OCI-LY1 (cell line): ENCODE measurements around the gene EXOC6.

Source experiments
- H2AFZ ChIP-seq: fragments of 200-600 bp; sonication (generic), shearing (Covaris generic); 2 replicates; pipeline ENCODE4 v1.6.0; 2014; ENCODE audit warnings: antibody characterized with exemption, mild to moderate bottlenecking, low read length
- H3F3A ChIP-seq: fragments of 200-600 bp; sonication (generic), shearing (Covaris generic); 2 replicates; pipeline ENCODE4 v1.6.0; 2014; ENCODE audit warnings: mild to moderate bottlenecking, antibody characterized with exemption, low read length, moderate library complexity; ENCODE audit not compliant: insufficient read depth
- H3K27ac ChIP-seq: fragments of 200-600 bp; sonication (generic); 2 replicates; pipeline ENCODE4 v1.5.1; 2014; ENCODE audit warnings: low read length, mixed run types, mild to moderate bottlenecking, low read depth; ENCODE audit not compliant: poor library complexity, severe bottlenecking
- H3K27me3 ChIP-seq: fragments of 200-600 bp; sonication (generic); 2 replicates; pipeline ENCODE4 v1.6.0; 2014; ENCODE audit warnings: antibody characterized with exemption, mild to moderate bottlenecking, low read length, moderate library complexity; ENCODE audit not compliant: insufficient read depth
- H3K36me3 ChIP-seq: fragments of 200-600 bp; sonication (generic); 2 replicates; pipeline ENCODE4 v1.6.1; 2014; ENCODE audit warnings: mild to moderate bottlenecking, antibody characterized with exemption, low read length, moderate library complexity, mixed read lengths; ENCODE audit not compliant: insufficient read depth
- H3K4me1 ChIP-seq: fragments of 200-600 bp; sonication (generic); 2 replicates; pipeline ENCODE4 v1.5.1; 2014; ENCODE audit warnings: mild to moderate bottlenecking, low read length, moderate library complexity; ENCODE audit not compliant: insufficient read depth, severe bottlenecking
- H3K4me2 ChIP-seq: fragments of 200-600 bp; sonication (generic), shearing (Covaris generic); 2 replicates; pipeline ENCODE4 v1.6.1; 2014; ENCODE audit warnings: low read length
- H3K4me3 ChIP-seq: fragments of 200-600 bp; sonication (generic); 2 replicates; pipeline ENCODE4 v1.5.1; 2014; ENCODE audit warnings: low read length, low read depth, mild to moderate bottlenecking, mixed read lengths; ENCODE audit not compliant: poor library complexity, severe bottlenecking
- H3K79me2 ChIP-seq: fragments of 200-600 bp; shearing (Covaris generic); 2 replicates; pipeline ENCODE4 v1.6.1; 2016; ENCODE audit warnings: mixed run types, low read length, mixed read lengths; ENCODE audit not compliant: insufficient read depth
- H3K9ac ChIP-seq: fragments of 200-600 bp; sonication (generic), shearing (Covaris generic); 2 replicates; pipeline ENCODE4 v1.6.1; 2014; ENCODE audit warnings: mild to moderate bottlenecking, low read length, mixed read lengths
- H3K9me2 ChIP-seq: fragments of 200-600 bp; sonication (generic), shearing (Covaris generic); 2 replicates; pipeline ENCODE4 v1.6.1; 2014; ENCODE audit warnings: low read depth, mild to moderate bottlenecking, low read length, mixed read lengths
- H3K9me3 ChIP-seq: fragments of 200-600 bp; shearing (Covaris generic); 2 replicates; pipeline ENCODE4 v1.6.1; 2014; ENCODE audit warnings: low read length, mixed read lengths
- H4K20me1 ChIP-seq: fragments of 200-600 bp; sonication (generic), shearing (Covaris generic); 2 replicates; pipeline ENCODE4 v1.6.0; 2016; ENCODE audit warnings: mild to moderate bottlenecking, low read length; ENCODE audit not compliant: insufficient read depth
- CTCF ChIP-seq: fragments of 200-600 bp; sonication (generic), shearing (Covaris generic); IDR thresholded peaks from 2 replicates; pipeline ENCODE4 v1.5.1; 2017; ENCODE audit warnings: mild to moderate bottlenecking, antibody characterized with exemption, low read length, moderate library complexity, mixed read lengths
- EZH2 ChIP-seq: fragments of 200-600 bp; sonication (generic), shearing (Covaris generic); IDR thresholded peaks from 2 replicates; pipeline ENCODE4 v1.8.0; 2017; ENCODE audit warnings: borderline replicate concordance, mixed run types, mild to moderate bottlenecking, antibody characterized with exemption, low read length, moderate library complexity, mixed read lengths

Gene EXOC6

GRCh38 chr10:92848441-92849233 lies at the start of gene EXOC6:
Gene EXOC6, plus strand, starts transcription at chr10:92848520. Its CDS starts 14 bp downstream, at chr10:92848534.
- Histone ChIP-seq H3K36me3 (no peaks in the 10 kb centered on the region; the same call in 1 of the 2 replicates), H3K4me1 (peaks cover 12% of the 10 kb centered on the region), H3K4me3 (peak within 1 kb of the TSS; percentile 77), H4K20me1 (no peaks in the 10 kb centered on the region), H3K9me3 (0 out of 2 replicates have a peak, but pooled peaks cover 5% of the 10 kb centered on the region), H3F3A (no peaks in the 10 kb centered on the region), H2AFZ (no peak within 1 kb of the TSS; the same call in 1 of the 2 replicates), H3K9ac (peak within 1 kb of the TSS; percentile 79), H3K27ac (no peak within 1 kb of the TSS), H3K9me2 (no peaks in the 10 kb centered on the region), H3K4me2 (peak within 1 kb of the TSS; percentile 83), H3K27me3 (no peaks in the 10 kb centered on the region; the same call in 1 of the 2 replicates), H3K79me2 (no peaks in the 10 kb centered on the region)
- TF ChIP-seq CTCF (no peak), EZH2 (no peak)

GRCh38 chr10:92799568-92799967 lies 48.8 kb upstream of the EXOC6 start:
- no peak overlapping the region for H3K27ac ChIP-seq
- no peaks in the 10 kb centered on the region for H3K36me3 ChIP-seq
- no peak overlapping the region for H3K4me2 ChIP-seq
- no peaks in the 10 kb centered on the region for H3F3A ChIP-seq
- H3K9me2 ChIP-seq, result no peaks in the 10 kb centered on the region
- H4K20me1 ChIP-seq, result no peaks in the 10 kb centered on the region
- H3K9me3 ChIP-seq, result no peaks in the 10 kb centered on the region
- no peaks in the 10 kb centered on the region for H3K79me2 ChIP-seq
- no peak overlapping the region for H3K4me3 ChIP-seq
- no peaks in the 10 kb centered on the region for H3K27me3 ChIP-seq
- H2AFZ ChIP-seq, result no peak overlapping the region
- no peak overlapping the region for H3K9ac ChIP-seq
- TF ChIP-seq EZH2 (no peak), CTCF (no peak)
- no peaks in the 10 kb centered on the region for H3K4me1 ChIP-seq

GRCh38 chr10:92800134-92800733 lies 48.1 kb upstream of the EXOC6 start:
- H3K4me2 ChIP-seq, result no peak overlapping the region
- H3K79me2 ChIP-seq, result no peaks in the 10 kb centered on the region
- no peaks in the 10 kb centered on the region for H3F3A ChIP-seq
- H3K9me2 ChIP-seq, result no peaks in the 10 kb centered on the region
- H3K36me3 ChIP-seq, result no peaks in the 10 kb centered on the region
- H4K20me1 ChIP-seq, result no peaks in the 10 kb centered on the region
- no peak overlapping the region for H3K27ac ChIP-seq
- TF ChIP-seq EZH2 (no peak), CTCF (no peak)
- no peaks in the 10 kb centered on the region for H3K27me3 ChIP-seq
- no peaks in the 10 kb centered on the region for H3K4me1 ChIP-seq
- H3K9me3 ChIP-seq, result no peaks in the 10 kb centered on the region
- H3K9ac ChIP-seq, result no peak overlapping the region
- no peak overlapping the region for H3K4me3 ChIP-seq
- H2AFZ ChIP-seq, result no peak overlapping the region
